Hepatocyte (in vitro differentiated cells): ENCODE data around the gene TCF4. TPM values are rescaled to one million over a fixed set of nuclear protein-coding genes. Genes with fewer than 3 reads are reported as not detected.
A peak's percentile ranks its signal among the peaks of the same experiment; 100 is the strongest.

Experiments
- DNase-seq: peaks from one replicate; pipeline ENCODE4 v3.0.0-alpha.2; 2016; ENCODE audit warnings: low spot score
- H2AFZ ChIP-seq: fragments of 200-600 bp; sonication (generic); 2 replicates; pipeline ENCODE4 v1.6.0; 2016; ENCODE audit warnings: antibody characterized with exemption, mild to moderate bottlenecking
- H3K27ac ChIP-seq: fragments of 200-600 bp; sonication (generic); 2 replicates; pipeline ENCODE4 v1.5.1; 2016; ENCODE audit warnings: mild to moderate bottlenecking
- H3K27me3 ChIP-seq: fragments of 200-600 bp; sonication (generic); 2 replicates; pipeline ENCODE4 v1.6.1; 2016
- H3K36me3 ChIP-seq: fragments of 200-600 bp; sonication (generic); replicated peaks from 2 replicates; pipeline ENCODE4 v1.5.1; 2016; ENCODE audit warnings: low read depth; ENCODE audit not compliant: insufficient read depth
- H3K4me1 ChIP-seq: fragments of 200-600 bp; sonication (generic); 2 replicates; pipeline ENCODE4 v1.5.1; 2016; ENCODE audit warnings: mild to moderate bottlenecking, moderate library complexity; ENCODE audit not compliant: insufficient read depth
- H3K4me2 ChIP-seq: fragments of 200-600 bp; sonication (generic); 2 replicates; pipeline ENCODE4 v1.6.0; 2016
- H3K4me3 ChIP-seq: fragments of 200-600 bp; sonication (generic); 2 replicates; pipeline ENCODE4 v1.5.1; 2016; ENCODE audit warnings: mild to moderate bottlenecking
- H3K79me2 ChIP-seq: fragments of 200-600 bp; sonication (generic); 2 replicates; pipeline ENCODE4 v1.6.0; 2017; ENCODE audit warnings: mild to moderate bottlenecking
- H3K9me2 ChIP-seq: fragments of 200-600 bp; sonication (generic); replicated peaks from 2 replicates; pipeline ENCODE4 v1.6.0; 2017; ENCODE audit warnings: mild to moderate bottlenecking; ENCODE audit not compliant: insufficient read depth
- H3K9me3 ChIP-seq: fragments of 200-600 bp; sonication (generic); 2 replicates; pipeline ENCODE4 v1.5.1; 2016; ENCODE audit warnings: low read depth, mild to moderate bottlenecking
- H4K20me1 ChIP-seq: fragments of 200-600 bp; sonication (generic); 2 replicates; pipeline ENCODE4 v1.6.0; 2016; ENCODE audit warnings: mild to moderate bottlenecking; ENCODE audit not compliant: insufficient read depth, poor library complexity, severe bottlenecking
- CTCF ChIP-seq: fragments of 200-600 bp; sonication (generic); IDR thresholded peaks from 2 replicates; pipeline ENCODE4 v1.5.1; 2016; ENCODE audit warnings: antibody characterized with exemption, mild to moderate bottlenecking; ENCODE audit not compliant: poor library complexity
- EZH2 ChIP-seq: fragments of 200-600 bp; sonication (generic); IDR thresholded peaks from 2 replicates; pipeline ENCODE4 v1.6.1; 2016; ENCODE audit warnings: antibody characterized with exemption, mild to moderate bottlenecking, borderline replicate concordance
- EZH2phosphoT487 ChIP-seq: fragments of 200-600 bp; sonication (generic); IDR thresholded peaks from one replicate; pipeline ENCODE4 v1.6.1; 2018; ENCODE audit warnings: antibody characterized with exemption, mild to moderate bottlenecking, low read depth, moderate library complexity; ENCODE audit not compliant: unreplicated experiment, severe bottlenecking
- WGBS: methylation state at CpG from one replicate; pipeline ENCODE4 v1.1.6; 2016; ENCODE audit warnings: low lambda C conversion rate; ENCODE audit errors: missing lambda C conversion rate; 5-methylcytosine and 5-hydroxymethylcytosine counted together
- polyA plus RNA-seq: library from polyadenylated mRNA; unstranded; fragments of >200 nt; fragmentation: Nextera tagmentation; extraction: Ambion mirVana; gene quantifications from 2 replicates; pipeline ENCODE4 v1.2.1, GENCODE V29; 2016
- total RNA-seq: library from RNA; depleted of rRNA; stranded (reverse); fragments of >200 nt; gene quantifications from 2 replicates; pipeline ENCODE4 v1.2.3, GENCODE V29; 2014

The TCF4 gene
- total and polyA plus RNA-seq, 2 experiments from 2014 or later: 40.5 to 65.2 TPM

- H3K27ac ChIP-seq: peak overlapping the region; percentile 72
- no peak for TF ChIP-seq EZH2
- TF ChIP-seq EZH2phosphoT487: no peak
- no peak for TF ChIP-seq CTCF
- peak overlapping the region; percentile 71 for H3K4me2 ChIP-seq
- peaks cover 6% of the 10 kb centered on the region for H3K4me1 ChIP-seq
- no peak overlapping the region for H2AFZ ChIP-seq
- 29% methylated on average over 11 of the region's 11 CpGs for WGBS
- H3K9me2 ChIP-seq: no peaks in the 10 kb centered on the region
- no peaks in the 10 kb centered on the region for H4K20me1 ChIP-seq
- no peaks in the 10 kb centered on the region for H3K27me3 ChIP-seq
- peak overlapping the region; percentile 70 for H3K4me3 ChIP-seq
- no peak for DNase-seq
- H3K9me3 ChIP-seq: no peaks in the 10 kb centered on the region
- no peaks in the 10 kb centered on the region for H3K36me3 ChIP-seq
- H3K79me2 ChIP-seq: peaks cover 64% of the 10 kb centered on the region
Measured at GRCh38 chr18:55585920-55586561, 2.0 kb downstream of the TCF4 start.

- no peaks in the 10 kb centered on the region for H4K20me1 ChIP-seq
- H3K27ac ChIP-seq: peak overlapping the region; percentile 72
- H3K27me3 ChIP-seq: no peaks in the 10 kb centered on the region
- TF ChIP-seq EZH2 (no peak), CTCF (no peak), EZH2phosphoT487 (no peak)
- H3K79me2 ChIP-seq: peaks cover 67% of the 10 kb centered on the region
- H3K4me3 ChIP-seq: peak overlapping the region; percentile 70
- H3K9me2 ChIP-seq: no peaks in the 10 kb centered on the region
- H3K4me1 ChIP-seq: peaks cover 9% of the 10 kb centered on the region
- peak overlapping the region; percentile 71 for H3K4me2 ChIP-seq
- no peaks in the 10 kb centered on the region for H3K9me3 ChIP-seq
- DNase-seq: no peak
- no peak overlapping the region for H2AFZ ChIP-seq
- H3K36me3 ChIP-seq: no peaks in the 10 kb centered on the region
- 38% methylated on average over 5 of the region's 5 CpGs for WGBS
Measured at GRCh38 chr18:55585065-55585919, 2.7 kb downstream of the TCF4 start.

GRCh38 chr18:55584201-55584600 lies 3.8 kb downstream of the TCF4 start:
- Histone ChIP-seq H3K4me2 (peak overlapping the region; percentile 71), H3K9me3 (no peaks in the 10 kb centered on the region), H4K20me1 (no peaks in the 10 kb centered on the region), H3K9me2 (no peaks in the 10 kb centered on the region), H3K4me1 (peaks cover 16% of the 10 kb centered on the region), H3K27ac (no peak overlapping the region), H3K79me2 (peaks cover 64% of the 10 kb centered on the region), H3K4me3 (no peak overlapping the region), H3K27me3 (no peaks in the 10 kb centered on the region), H2AFZ (no peak overlapping the region), H3K36me3 (no peaks in the 10 kb centered on the region)
- WGBS: 52% methylated on average over 2 of the region's 2 CpGs
- no peak for TF ChIP-seq CTCF
- no peak for TF ChIP-seq EZH2
- TF ChIP-seq EZH2phosphoT487: no peak
- no peak for DNase-seq
